ENCODE measurements around the gene LRRC59.

The LRRC59 gene

GRCh38 chr17:50353600-50354195, 43.6 kb downstream of the LRRC59 start:
- TF ChIP-seq CTCF (IDR thresholded peaks at IDR 0.05; ENCODE audit: control insufficient read depth, insufficient read depth, low read depth, low read length, missing control alignments), result no peak
- H3K4me3 ChIP-seq (ENCODE audit: control insufficient read depth, low read depth, low read length), result no peak overlapping the region
- DNase-seq (ENCODE audit: low read depth), result no peak

GRCh38 chr17:50352693-50353599, 44.4 kb downstream of the LRRC59 start:
- no peak for DNase-seq (ENCODE audit: low read depth)
- no peak overlapping the region for H3K4me3 ChIP-seq (ENCODE audit: control insufficient read depth, low read depth, low read length)
- no peak for TF ChIP-seq CTCF (IDR thresholded peaks at IDR 0.05; ENCODE audit: control insufficient read depth, insufficient read depth, low read depth, low read length, missing control alignments)

GRCh38 chr17:50352072-50352692, 45.1 kb downstream of the LRRC59 start:
- no peak for TF ChIP-seq CTCF (IDR thresholded peaks at IDR 0.05; ENCODE audit: control insufficient read depth, insufficient read depth, low read depth, low read length, missing control alignments)
- no peak overlapping the region for H3K4me3 ChIP-seq (ENCODE audit: control insufficient read depth, low read depth, low read length)
- DNase-seq (ENCODE audit: low read depth), result no peak

DNA sequence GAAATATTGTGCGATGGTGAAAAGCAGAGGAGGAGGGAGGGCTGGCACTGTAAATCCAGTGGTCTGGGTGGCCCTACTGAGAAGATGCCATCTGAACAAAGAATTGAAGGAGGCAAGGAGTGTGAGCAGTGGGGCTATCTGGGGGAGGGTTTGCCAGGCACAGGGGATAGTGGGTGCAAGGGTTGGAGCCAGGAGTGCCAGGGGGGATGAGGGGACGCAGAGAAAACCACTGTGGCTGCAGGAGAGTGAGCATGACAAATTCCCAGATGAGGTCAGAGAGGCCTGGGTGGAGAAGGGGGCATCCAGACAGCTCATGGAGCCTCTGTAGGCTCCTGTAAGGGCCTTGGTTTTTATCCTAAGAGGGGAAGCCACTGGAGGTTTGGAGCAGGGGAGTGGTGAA, 46.6 kb downstream of the LRRC59 start:
- DNase-seq (ENCODE audit: low read depth), result no peak
- TF ChIP-seq CTCF (IDR thresholded peaks at IDR 0.05; ENCODE audit: control insufficient read depth, insufficient read depth, low read depth, low read length, missing control alignments), result no peak
- H3K4me3 ChIP-seq (ENCODE audit: control insufficient read depth, low read depth, low read length), result no peak overlapping the region

DNA sequence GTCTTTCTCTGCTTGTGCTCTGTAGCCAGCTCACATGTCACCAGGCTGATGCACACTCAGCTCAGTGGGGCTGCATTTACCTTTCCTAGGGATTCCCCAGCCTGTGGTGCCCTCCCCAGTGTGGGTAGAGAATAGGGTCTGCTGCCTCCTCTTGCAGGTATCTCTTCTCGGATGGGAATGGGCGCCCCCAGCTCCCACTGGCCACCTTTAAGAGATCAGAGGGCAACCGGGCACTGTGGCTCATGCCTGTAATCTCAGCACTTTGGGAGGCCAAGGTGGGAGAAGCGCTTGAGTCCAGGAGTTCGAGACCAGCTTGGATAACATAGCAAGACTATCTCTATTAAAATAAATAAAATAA, 48.1 kb downstream of the LRRC59 start:
- TF ChIP-seq CTCF (IDR thresholded peaks at IDR 0.05; ENCODE audit: control insufficient read depth, insufficient read depth, low read depth, low read length, missing control alignments), result no peak

DNA sequence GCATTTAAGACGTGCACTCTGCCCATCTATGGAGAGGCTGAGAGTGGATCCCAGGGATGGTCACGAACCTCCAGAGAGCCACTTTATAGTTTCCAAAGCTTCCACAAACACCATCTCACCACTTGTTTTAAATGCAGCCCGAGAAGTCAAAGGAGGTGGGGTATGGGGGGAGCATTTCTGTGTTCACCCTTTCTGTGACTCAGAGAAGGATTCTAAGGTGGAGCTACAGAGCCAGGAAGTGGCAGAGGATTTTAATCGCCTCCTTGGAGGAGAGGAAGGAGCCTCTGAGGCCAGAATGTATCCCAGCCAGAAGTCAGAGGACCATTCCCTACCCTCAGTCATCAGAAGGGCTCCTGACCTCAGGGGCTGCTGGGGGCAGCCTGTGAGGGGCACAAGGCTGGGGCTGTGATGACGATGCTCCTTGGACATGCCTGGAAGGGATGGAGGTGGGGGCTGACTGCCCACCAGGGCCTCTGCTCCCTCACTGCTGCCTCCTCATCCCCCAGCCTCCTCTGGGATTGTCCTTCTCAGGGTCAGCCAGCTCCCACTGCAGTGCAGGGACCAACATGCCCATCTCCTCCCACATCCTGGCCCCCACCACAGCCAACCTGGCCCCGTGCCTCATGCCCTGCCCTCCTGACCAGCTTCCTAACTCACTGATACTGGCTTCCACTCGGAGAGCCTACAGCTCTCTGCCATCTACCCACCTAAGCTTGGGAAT, 48.6 kb downstream of the LRRC59 start:
- TF ChIP-seq CTCF (IDR thresholded peaks at IDR 0.05; ENCODE audit: control insufficient read depth, insufficient read depth, low read depth, low read length, missing control alignments), result no peak
- no peak overlapping the region for H3K4me3 ChIP-seq (ENCODE audit: control insufficient read depth, low read depth, low read length)
- no peak for DNase-seq (ENCODE audit: low read depth)

More for the DNA sequence above, 48.1 kb downstream of the LRRC59 start:
- no peak for DNase-seq (ENCODE audit: low read depth)
- no peak overlapping the region for H3K4me3 ChIP-seq (ENCODE audit: control insufficient read depth, low read depth, low read length)
